Measurements from ENCODE around the gene SH3D19. TPM values are rescaled to one million over a fixed set of nuclear protein-coding genes. Genes with fewer than 3 reads are reported as not detected.
"Not testable (repeated sequence)": the region's sequence is repeated elsewhere in the genome, so short reads cannot be mapped to it uniquely, and the experiment has no call there.

SH3D19 gene
- total RNA-seq, 5 donors from 2014 or later (not counting 1 experiment from before 2014, with no cell fraction given) = 0.38 to 0.66 (median 0.51) TPM; not detected in 1

DNA sequence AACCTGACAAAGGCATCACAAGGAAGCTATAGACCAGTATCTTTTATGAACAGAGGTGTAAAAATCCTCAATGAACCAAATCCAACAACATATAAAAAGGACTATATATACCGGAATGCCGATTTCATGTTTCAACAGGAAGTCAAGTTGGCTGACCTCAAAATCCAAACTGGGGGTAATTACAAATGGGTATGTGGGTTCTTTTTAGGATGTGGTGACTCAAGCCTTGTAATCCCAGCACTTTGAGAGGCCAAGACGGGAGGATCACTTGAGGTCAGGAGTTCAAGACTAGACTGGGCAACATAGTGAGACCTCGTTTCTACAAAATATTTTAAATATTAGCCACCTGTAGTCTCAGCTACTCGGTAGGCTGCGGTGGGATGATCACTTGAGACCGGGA lies 38.0 kb downstream of the SH3D19 start:
- ATAC-seq (replicated peaks in 1 of 4) (no peak), DNase-seq (no peak)
- H3K27ac Mint-ChIP-seq = no peak overlapping the region
- no peak overlapping the region for H3K4me3 ChIP-seq (ENCODE audit: control insufficient read depth in 1 of 2, extremely low read depth in 1 of 2, low read length in 1 of 2)
- no peaks in the 10 kb centered on the region for H3K36me3 Mint-ChIP-seq
- H3K9me3 ChIP-seq = no peaks in the 10 kb centered on the region
- CTCF ChIA-PET = no interaction called here
- H3K27me3 Mint-ChIP-seq = peaks cover 5 to 6% of the 10 kb centered on the region in 2 donors
- H3K27me3 ChIP-seq (replicated peaks in 1 of 2; ENCODE audit: control insufficient read depth in 2 of 2, extremely low read depth in 1 of 2, insufficient read depth in 2 of 2, low read length in 1 of 2) = peaks cover 0 to 4% of the 10 kb centered on the region in 2 experiments
- no peak overlapping the region for H3K4me3 Mint-ChIP-seq
- peaks cover 0 to 12% (median 7%) of the 10 kb centered on the region in 3 donors for H3K9me3 Mint-ChIP-seq
- H3K36me3 ChIP-seq (ENCODE audit: control insufficient read depth in 2 of 2, extremely low read depth in 1 of 2, insufficient read depth in 1 of 2, low read length in 1 of 2) = no peaks in the 10 kb centered on the region
- POLR2A ChIA-PET = no interaction called here
- WGBS (ENCODE audit: insufficient coverage) = 100% methylated on average over 3 of the region's 7 CpGs
- H3K27ac ChIP-seq (ENCODE audit: low read length) = no peak overlapping the region
- no peaks in the 10 kb centered on the region for H3K4me1 ChIP-seq (ENCODE audit: control insufficient read depth in 1 of 2, extremely low read depth in 1 of 2, insufficient read depth in 2 of 2, low read length in 2 of 2)
- no peaks in the 10 kb centered on the region for H3K4me1 Mint-ChIP-seq

DNA sequence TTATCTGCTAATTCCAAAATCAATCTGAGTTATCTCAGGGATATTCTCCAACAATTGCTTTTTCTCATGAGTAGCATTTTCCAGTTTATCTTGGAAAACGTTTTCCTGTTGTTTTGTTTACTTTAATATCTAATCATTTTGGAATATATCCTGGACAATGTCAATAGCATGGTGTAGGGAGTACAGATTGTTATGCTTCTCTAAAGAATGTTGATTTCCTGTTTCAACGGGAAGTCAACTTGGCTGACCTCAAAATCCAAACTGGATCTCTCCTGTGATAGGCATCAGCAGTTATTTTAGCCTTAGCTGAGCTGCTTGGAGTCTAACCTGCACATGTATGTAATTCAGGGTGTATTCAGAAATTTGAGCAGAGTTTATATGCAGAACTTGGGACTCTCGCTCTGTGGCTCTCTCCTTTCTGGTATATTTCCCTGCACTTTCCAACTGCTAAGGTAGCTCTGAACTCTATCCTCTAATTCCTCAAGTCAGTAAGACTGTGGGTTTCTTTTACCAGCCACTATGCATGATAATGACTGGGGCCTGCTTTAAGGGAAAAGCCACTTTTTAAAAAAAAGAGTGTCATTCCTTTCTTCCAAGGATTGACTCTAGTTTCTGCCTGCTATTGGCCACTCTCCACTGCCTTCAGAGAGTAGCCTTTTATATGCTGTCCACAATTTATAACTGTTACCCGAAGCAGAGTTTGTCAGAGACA lies 40.7 kb downstream of the SH3D19 start:
- H3K27ac ChIP-seq (ENCODE audit: low read length) = no peak overlapping the region
- CTCF ChIA-PET = no interaction called here

DNA sequence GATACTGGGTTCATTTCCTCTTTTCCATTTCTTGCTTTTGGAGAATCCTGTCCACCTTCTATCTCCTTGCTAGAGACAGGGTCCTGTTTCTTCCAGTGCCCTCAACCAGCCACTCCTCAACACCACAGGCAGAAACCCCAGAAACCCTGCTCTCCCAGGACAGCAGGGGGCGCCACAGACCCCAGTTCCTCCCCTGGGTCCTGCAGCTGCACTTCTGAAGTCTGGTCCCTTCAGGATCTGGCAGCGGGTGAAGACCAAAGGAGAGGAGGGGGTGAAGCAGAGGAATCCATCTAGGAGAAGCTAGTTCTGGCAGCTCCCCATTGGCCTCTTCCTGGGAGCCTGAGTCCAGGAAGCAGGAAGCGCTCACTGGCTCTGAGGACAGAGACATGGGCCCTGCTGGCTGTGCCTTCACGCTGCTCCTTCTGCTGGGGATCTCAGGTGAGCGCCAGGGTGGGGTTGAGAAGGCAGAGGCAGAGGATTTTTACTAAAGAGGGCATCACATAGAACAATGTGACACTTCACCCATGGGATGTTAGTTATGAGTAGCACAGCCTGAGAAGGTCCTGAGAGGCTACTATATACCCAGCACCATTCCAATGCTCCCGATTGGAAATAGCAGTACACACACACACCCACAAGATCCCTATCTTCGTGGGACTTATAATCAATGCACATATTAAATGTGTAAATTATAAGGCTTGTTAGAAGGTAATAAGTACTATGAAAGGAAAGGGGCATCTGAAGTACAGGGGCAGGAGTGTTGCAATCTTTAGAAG lies 48.4 kb downstream of the SH3D19 start, which contains the start of gene PRSS48:
Gene PRSS48 (plus strand): TSS at position 375 of the 776 bp plus-strand sequence. CDS start 12 bp downstream, at position 387.
- no peaks in the 10 kb centered on the region for H3K36me3 ChIP-seq (ENCODE audit: control insufficient read depth in 2 of 2, extremely low read depth in 1 of 2, insufficient read depth in 1 of 2, low read length in 1 of 2)
- ATAC-seq (replicated peaks in 1 of 4) = no peak

More for the DNA sequence above, 40.7 kb downstream of the SH3D19 start:
- peaks cover 0 to 9% of the 10 kb centered on the region in 2 experiments for H3K27me3 ChIP-seq (replicated peaks in 1 of 2; ENCODE audit: control insufficient read depth in 2 of 2, extremely low read depth in 1 of 2, insufficient read depth in 2 of 2, low read length in 1 of 2)
- no peaks in the 10 kb centered on the region for H3K4me1 ChIP-seq (ENCODE audit: control insufficient read depth in 1 of 2, extremely low read depth in 1 of 2, insufficient read depth in 2 of 2, low read length in 2 of 2)
- H3K4me3 Mint-ChIP-seq = no peak overlapping the region
- no peaks in the 10 kb centered on the region for H3K36me3 ChIP-seq (ENCODE audit: control insufficient read depth in 2 of 2, extremely low read depth in 1 of 2, insufficient read depth in 1 of 2, low read length in 1 of 2)
- no peak overlapping the region for H3K27ac Mint-ChIP-seq
- POLR2A ChIA-PET = interaction anchor here in 1 of 2 donors (0.9 kb wide), 1 partner anchor 15 kb away, joined by 3 read pairs; no protein-coding TSS in a partner anchor
- peaks cover 5 to 9% of the 10 kb centered on the region in 2 donors for H3K27me3 Mint-ChIP-seq
- DNase-seq (no peak), ATAC-seq (replicated peaks in 1 of 4) (no peak)
- H3K36me3 Mint-ChIP-seq = no peaks in the 10 kb centered on the region
- H3K4me3 ChIP-seq (ENCODE audit: control insufficient read depth in 1 of 2, extremely low read depth in 1 of 2, low read length in 1 of 2) = no peak overlapping the region
- H3K9me3 Mint-ChIP-seq = peaks cover 0 to 12% (median 7%) of the 10 kb centered on the region in 3 donors
- H3K4me1 Mint-ChIP-seq = no peaks in the 10 kb centered on the region
- 33% methylated on average over 1 of the region's 4 CpGs for WGBS (ENCODE audit: insufficient coverage)
- no peaks in the 10 kb centered on the region for H3K9me3 ChIP-seq

GRCh38 chr4:151268905-151269304 lies 56.5 kb downstream of the SH3D19 start:
- H3K27ac Mint-ChIP-seq; H3K4me3 Mint-ChIP-seq; H3K4me1 ChIP-seq (ENCODE audit: control insufficient read depth in 1 of 2, extremely low read depth in 1 of 2, insufficient read depth in 2 of 2, low read length in 2 of 2); H3K36me3 Mint-ChIP-seq; H3K4me1 Mint-ChIP-seq; H3K27me3 ChIP-seq (replicated peaks in 1 of 2; ENCODE audit: control insufficient read depth in 2 of 2, extremely low read depth in 1 of 2, insufficient read depth in 2 of 2, low read length in 1 of 2); CTCF ChIA-PET; H3K4me3 ChIP-seq (ENCODE audit: control insufficient read depth in 1 of 2, extremely low read depth in 1 of 2, low read length in 1 of 2); POLR2A ChIA-PET; H3K27ac ChIP-seq (ENCODE audit: low read length); H3K36me3 ChIP-seq (ENCODE audit: control insufficient read depth in 2 of 2, extremely low read depth in 1 of 2, insufficient read depth in 1 of 2, low read length in 1 of 2); H3K9me3 ChIP-seq; DNase-seq; ATAC-seq (replicated peaks in 1 of 4); H3K9me3 Mint-ChIP-seq; H3K27me3 Mint-ChIP-seq: not testable (repeated sequence)

More for the DNA sequence above, 48.4 kb downstream of the SH3D19 start, which contains the start of gene PRSS48:
- Mint-ChIP-seq H3K9me3 (no peaks in the 10 kb centered on the region), H3K4me3 (no peak within 1 kb of the TSS), H3K27ac (no peak within 1 kb of the TSS), H3K27me3 (peaks cover 7 to 16% of the 10 kb centered on the region in 2 donors), H3K4me1 (no peaks in the 10 kb centered on the region), H3K36me3 (no peaks in the 10 kb centered on the region)
- WGBS (ENCODE audit: insufficient coverage) = 80% methylated on average over 3 of the region's 7 CpGs
- Histone ChIP-seq H3K27me3 (replicated peaks in 1 of 2; ENCODE audit: control insufficient read depth in 2 of 2, extremely low read depth in 1 of 2, insufficient read depth in 2 of 2, low read length in 1 of 2) (peaks cover 0 to 11% of the 10 kb centered on the region in 2 experiments), H3K4me1 (ENCODE audit: control insufficient read depth in 1 of 2, extremely low read depth in 1 of 2, insufficient read depth in 2 of 2, low read length in 2 of 2) (no peaks in the 10 kb centered on the region), H3K4me3 (ENCODE audit: control insufficient read depth in 1 of 2, extremely low read depth in 1 of 2, low read length in 1 of 2) (no peak within 1 kb of the TSS), H3K9me3 (no peaks in the 10 kb centered on the region), H3K27ac (ENCODE audit: low read length) (no peak within 1 kb of the TSS)
- CTCF ChIA-PET = no interaction called here
- POLR2A ChIA-PET = interaction anchor here in 1 of 2 donors (1.2 kb wide), 1 partner anchor 12 kb away, joined by 3 read pairs; no protein-coding TSS in a partner anchor
- peak in 16 of 35 experiments; percentile 1 to 35 (median 8) for DNase-seq

DNA sequence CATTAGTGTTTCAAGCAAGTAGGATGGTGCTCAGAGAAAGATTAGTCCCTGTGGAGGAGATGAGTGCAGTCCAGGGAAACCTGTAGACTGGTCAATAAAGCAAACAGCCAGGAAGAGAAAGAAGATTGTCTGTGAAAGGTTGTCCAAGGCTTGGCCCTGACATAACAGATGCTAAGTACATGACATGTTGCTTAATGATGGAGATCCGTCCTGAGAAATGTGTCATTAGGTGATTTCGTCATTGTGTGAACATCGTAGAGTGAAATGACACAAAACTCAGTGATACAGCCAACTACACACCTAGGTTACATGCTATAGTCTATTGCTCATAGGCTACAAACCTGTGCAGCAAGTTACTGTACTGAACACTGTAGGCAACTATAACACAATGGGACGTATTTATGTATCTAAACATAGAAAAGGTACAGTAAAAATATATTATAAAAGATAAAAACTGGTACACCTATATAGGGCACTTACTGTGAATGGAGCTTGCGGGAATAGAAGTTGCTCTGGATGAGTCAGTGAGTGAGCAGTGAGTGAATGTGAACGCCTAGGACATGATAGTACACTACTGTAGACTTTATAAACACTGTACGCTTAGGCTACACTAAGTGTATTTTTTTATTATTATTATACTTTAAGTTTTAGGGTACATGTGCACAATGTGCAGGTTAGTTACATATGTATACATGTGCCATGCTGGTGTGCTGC lies 57.4 kb downstream of the SH3D19 start:
- Mint-ChIP-seq H3K36me3 (no peaks in the 10 kb centered on the region), H3K4me3 (no peak overlapping the region), H3K4me1 (no peaks in the 10 kb centered on the region), H3K27me3 (peaks cover 3 to 6% of the 10 kb centered on the region in 2 donors), H3K9me3 (no peaks in the 10 kb centered on the region), H3K27ac (no peak overlapping the region)
- peaks cover 0 to 4% of the 10 kb centered on the region in 2 experiments for H3K27me3 ChIP-seq (replicated peaks in 1 of 2; ENCODE audit: control insufficient read depth in 2 of 2, extremely low read depth in 1 of 2, insufficient read depth in 2 of 2, low read length in 1 of 2)
- H3K27ac ChIP-seq (ENCODE audit: low read length) = no peak overlapping the region
- no peak overlapping the region for H3K4me3 ChIP-seq (ENCODE audit: control insufficient read depth in 1 of 2, extremely low read depth in 1 of 2, low read length in 1 of 2)
- WGBS (ENCODE audit: insufficient coverage) = no CpG with 5 or more reads among the region's 7 CpGs
- ATAC-seq (replicated peaks in 1 of 4) (no peak), DNase-seq (no peak)
- CTCF ChIA-PET = no interaction called here
- POLR2A ChIA-PET = no interaction called here
- no peaks in the 10 kb centered on the region for H3K9me3 ChIP-seq
- no peaks in the 10 kb centered on the region for H3K4me1 ChIP-seq (ENCODE audit: control insufficient read depth in 1 of 2, extremely low read depth in 1 of 2, insufficient read depth in 2 of 2, low read length in 2 of 2)
- H3K36me3 ChIP-seq (ENCODE audit: control insufficient read depth in 2 of 2, extremely low read depth in 1 of 2, insufficient read depth in 1 of 2, low read length in 1 of 2) = no peaks in the 10 kb centered on the region

- WGBS (ENCODE audit: insufficient coverage) = no CpG with 5 or more reads among the region's 4 CpGs
- no peaks in the 10 kb centered on the region for H3K4me1 Mint-ChIP-seq
- no peak for ATAC-seq (replicated peaks in 1 of 4)
Measured at GRCh38 chr4:151267104-151267503, 58.3 kb downstream of the SH3D19 start.

More at GRCh38 chr4:151267104-151267503, 58.3 kb downstream of the SH3D19 start:
- Mint-ChIP-seq H3K36me3 (no peaks in the 10 kb centered on the region), H3K27me3 (peaks cover 3 to 4% of the 10 kb centered on the region in 2 donors), H3K4me3 (no peak overlapping the region), H3K9me3 (no peaks in the 10 kb centered on the region), H3K27ac (no peak overlapping the region)
- Histone ChIP-seq H3K36me3 (ENCODE audit: control insufficient read depth in 2 of 2, extremely low read depth in 1 of 2, insufficient read depth in 1 of 2, low read length in 1 of 2) (no peaks in the 10 kb centered on the region), H3K9me3 (no peaks in the 10 kb centered on the region), H3K4me1 (ENCODE audit: control insufficient read depth in 1 of 2, extremely low read depth in 1 of 2, insufficient read depth in 2 of 2, low read length in 2 of 2) (no peaks in the 10 kb centered on the region), H3K27me3 (replicated peaks in 1 of 2; ENCODE audit: control insufficient read depth in 2 of 2, extremely low read depth in 1 of 2, insufficient read depth in 2 of 2, low read length in 1 of 2) (peaks cover 0 to 4% of the 10 kb centered on the region in 2 experiments), H3K4me3 (ENCODE audit: control insufficient read depth in 1 of 2, extremely low read depth in 1 of 2, low read length in 1 of 2) (no peak overlapping the region), H3K27ac (ENCODE audit: low read length) (no peak overlapping the region)
- ChIA-PET CTCF (interaction anchor here in 1 of 2 donors (0.7 kb wide), 1 partner anchor 12 kb away, joined by 3 read pairs; no protein-coding TSS in a partner anchor), POLR2A (no interaction called here)
- DNase-seq = no peak
